Measurements from ENCODE around the gene IGFBPL1. TPM values are rescaled to one million over a fixed set of nuclear protein-coding genes. Genes with fewer than 3 reads are reported as not detected.

The IGFBPL1 gene
- total RNA-seq, 4 donors from 2014 or later = not detected

- H3K4me3 ChIP-seq (ENCODE audit: low read depth, poor library complexity, severe bottlenecking) = no peak overlapping the region
- WGBS, 2 donors = 70 to 82% methylated on average over 3 of the region's 3 CpGs
- intact Hi-C loops (cut with DNase I; ENCODE audit: low total_unique reads) = no loop called here
- DNase-seq (ENCODE audit: low spot score in 2 of 2) = peak in 1 of 2 donors; percentile 36
- TF ChIP-seq POLR2A (IDR thresholded peaks at IDR 0.05) = no peak
- TF ChIP-seq, protein P1, sequence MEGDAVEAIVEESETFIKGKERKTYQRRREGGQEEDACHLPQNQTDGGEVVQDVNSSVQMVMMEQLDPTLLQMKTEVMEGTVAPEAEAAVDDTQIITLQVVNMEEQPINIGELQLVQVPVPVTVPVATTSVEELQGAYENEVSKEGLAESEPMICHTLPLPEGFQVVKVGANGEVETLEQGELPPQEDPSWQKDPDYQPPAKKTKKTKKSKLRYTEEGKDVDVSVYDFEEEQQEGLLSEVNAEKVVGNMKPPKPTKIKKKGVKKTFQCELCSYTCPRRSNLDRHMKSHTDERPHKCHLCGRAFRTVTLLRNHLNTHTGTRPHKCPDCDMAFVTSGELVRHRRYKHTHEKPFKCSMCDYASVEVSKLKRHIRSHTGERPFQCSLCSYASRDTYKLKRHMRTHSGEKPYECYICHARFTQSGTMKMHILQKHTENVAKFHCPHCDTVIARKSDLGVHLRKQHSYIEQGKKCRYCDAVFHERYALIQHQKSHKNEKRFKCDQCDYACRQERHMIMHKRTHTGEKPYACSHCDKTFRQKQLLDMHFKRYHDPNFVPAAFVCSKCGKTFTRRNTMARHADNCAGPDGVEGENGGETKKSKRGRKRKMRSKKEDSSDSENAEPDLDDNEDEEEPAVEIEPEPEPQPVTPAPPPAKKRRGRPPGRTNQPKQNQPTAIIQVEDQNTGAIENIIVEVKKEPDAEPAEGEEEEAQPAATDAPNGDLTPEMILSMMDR (IDR thresholded peaks at IDR 0.05) = no peak
These were observed 16.3 kb upstream of the IGFBPL1 start for GRCh38 chr9:38440516-38440915.

DNA sequence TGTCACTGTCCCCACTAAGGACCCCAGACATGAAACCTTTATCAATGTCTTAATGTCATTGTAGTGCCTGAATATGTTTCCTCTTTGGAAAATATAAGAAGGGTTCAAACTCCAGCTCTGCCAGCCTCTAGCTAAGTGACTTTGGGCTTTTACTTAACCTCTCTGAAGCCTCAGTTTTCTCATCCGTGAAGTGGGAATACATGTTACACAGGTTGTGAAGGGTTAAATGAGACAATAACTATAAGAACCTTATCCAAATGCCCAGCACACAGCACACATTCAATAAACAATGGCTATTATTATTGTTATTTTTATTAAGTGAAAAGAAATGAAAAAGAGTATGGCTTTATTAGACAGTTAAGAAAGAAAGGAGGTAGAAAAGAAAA, 15.7 kb upstream of the IGFBPL1 start:
- DNase-seq (ENCODE audit: low spot score in 2 of 2) = no peak
- 97 to 98% methylated on average over 1 of the region's 1 CpG for WGBS, 2 donors
- intact Hi-C loops (cut with DNase I; ENCODE audit: low total_unique reads) = no loop called here

DNA sequence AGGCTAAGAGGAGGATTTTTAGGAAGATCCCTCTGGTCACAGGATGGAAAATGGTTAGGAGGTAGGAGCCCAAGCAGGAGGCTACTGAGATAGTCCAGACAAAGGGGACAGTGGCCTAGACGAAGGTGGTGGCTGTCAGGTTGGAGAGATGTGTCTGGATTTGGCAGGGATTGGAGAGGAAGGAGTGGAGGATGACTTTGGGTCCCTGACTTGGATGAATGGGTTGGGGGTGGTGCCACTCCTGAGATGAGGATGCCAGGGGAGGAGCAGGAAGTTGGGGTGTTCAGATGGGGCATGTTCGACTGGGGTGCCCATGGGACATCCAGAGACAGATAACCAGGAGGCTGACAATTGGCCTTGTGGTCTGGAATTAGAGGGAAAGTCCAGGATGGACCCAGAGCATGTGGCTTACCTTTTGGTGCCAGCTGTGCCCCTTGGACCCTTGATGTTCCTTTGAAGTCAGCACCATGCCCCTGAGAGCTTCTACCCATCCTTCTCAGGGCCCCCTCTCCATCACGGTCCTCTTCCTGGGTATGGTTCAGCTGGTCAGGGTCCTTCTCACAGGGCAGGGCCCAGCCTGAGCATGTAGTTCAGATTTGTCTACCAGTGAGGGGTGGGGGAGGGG, 15.1 kb upstream of the IGFBPL1 start:
- no peak overlapping the region for H3K4me3 ChIP-seq (ENCODE audit: low read depth, poor library complexity, severe bottlenecking)
- intact Hi-C loops (cut with DNase I; ENCODE audit: low total_unique reads) = no loop called here
- DNase-seq (ENCODE audit: low spot score in 2 of 2) = peak in 1 of 2 donors; percentile 50
- 63 to 79% methylated on average over 3 of the region's 3 CpGs for WGBS, 2 donors
- TF ChIP-seq POLR2A (IDR thresholded peaks at IDR 0.05) = no peak
- TF ChIP-seq, protein P1 (IDR thresholded peaks at IDR 0.05) = no peak

More for the DNA sequence above, 15.7 kb upstream of the IGFBPL1 start:
- no peak overlapping the region for H3K4me3 ChIP-seq (ENCODE audit: low read depth, poor library complexity, severe bottlenecking)
- no peak for TF ChIP-seq POLR2A (IDR thresholded peaks at IDR 0.05)
- TF ChIP-seq, protein P1 (IDR thresholded peaks at IDR 0.05) = no peak

DNA sequence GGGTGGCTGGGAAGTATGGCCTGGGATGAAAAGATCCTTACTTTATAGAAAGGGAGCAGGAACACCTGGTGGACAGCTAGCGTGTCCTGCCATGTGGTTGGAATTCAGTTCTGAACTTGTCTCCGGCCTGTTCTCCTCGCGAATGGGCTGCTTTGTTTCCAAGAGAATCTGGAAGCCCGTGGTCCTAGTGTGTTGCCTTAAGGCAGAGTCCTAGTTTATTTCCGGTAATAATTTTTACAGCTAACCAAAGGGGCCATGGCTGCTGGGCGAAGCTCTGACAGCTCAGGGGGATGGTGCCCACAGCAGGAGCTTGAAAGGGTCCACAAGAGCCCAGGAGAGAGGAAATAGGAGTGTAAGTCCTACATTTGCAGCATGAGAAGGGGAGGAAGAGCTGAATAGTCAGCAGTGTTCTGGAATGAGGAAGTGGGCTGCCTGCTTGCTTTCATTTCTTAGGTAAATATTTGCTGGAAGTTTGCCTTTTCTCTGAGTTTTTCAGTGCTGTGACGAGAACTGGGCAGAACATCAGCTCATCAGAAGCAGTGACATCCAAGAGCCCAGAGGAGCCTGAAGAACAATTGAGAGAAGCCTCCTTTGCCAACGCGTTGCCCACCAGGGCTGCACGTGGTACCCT, 13.1 kb upstream of the IGFBPL1 start:
- intact Hi-C loops (cut with DNase I; ENCODE audit: low total_unique reads) = no loop called here
- DNase-seq (ENCODE audit: low spot score in 2 of 2) = peak in 1 of 2 donors; percentile 69
- TF ChIP-seq POLR2A (IDR thresholded peaks at IDR 0.05) = no peak
- WGBS, 2 donors = 71 to 72% methylated on average over 11 of the region's 11 CpGs
- H3K4me3 ChIP-seq (ENCODE audit: low read depth, poor library complexity, severe bottlenecking) = no peak overlapping the region

- no peak for TF ChIP-seq POLR2A (IDR thresholded peaks at IDR 0.05)
- TF ChIP-seq, protein P1 (IDR thresholded peaks at IDR 0.05) = no peak
- WGBS, 2 donors = 97% methylated on average over 2 of the region's 2 CpGs
- DNase-seq (ENCODE audit: low spot score in 2 of 2) = no peak
- H3K4me3 ChIP-seq (ENCODE audit: low read depth, poor library complexity, severe bottlenecking) = no peak overlapping the region
- intact Hi-C loops (cut with DNase I; ENCODE audit: low total_unique reads) = no loop called here
These were observed 12.5 kb upstream of the IGFBPL1 start for GRCh38 chr9:38436708-38437107.

DNA sequence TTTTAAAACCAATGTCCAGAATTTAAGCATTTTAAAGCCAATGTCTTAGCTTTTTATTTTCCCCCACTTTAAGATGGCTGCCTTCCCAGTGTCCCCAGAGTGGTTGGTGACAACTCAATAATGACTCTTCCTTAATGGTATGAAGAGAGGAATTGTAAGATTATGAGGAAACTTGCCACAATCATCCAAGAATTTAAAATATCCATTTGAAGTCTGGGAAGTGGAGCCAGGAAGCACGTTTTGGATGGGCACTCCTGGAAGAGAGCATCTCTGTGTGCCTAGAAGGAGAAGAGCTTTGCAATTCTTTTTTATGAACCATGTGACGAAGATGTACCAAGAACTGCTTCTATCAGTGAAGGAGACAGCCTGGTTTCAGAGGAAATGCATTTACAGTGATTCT, 11.3 kb upstream of the IGFBPL1 start:
- WGBS, 2 donors = 55 to 56% methylated on average over 2 of the region's 2 CpGs
- TF ChIP-seq, protein P1 (IDR thresholded peaks at IDR 0.05) = no peak
- no peak for TF ChIP-seq POLR2A (IDR thresholded peaks at IDR 0.05)
- intact Hi-C loops (cut with DNase I; ENCODE audit: low total_unique reads) = no loop called here

More for the DNA sequence above, 11.3 kb upstream of the IGFBPL1 start:
- DNase-seq (ENCODE audit: low spot score in 2 of 2) = no peak
- no peak overlapping the region for H3K4me3 ChIP-seq (ENCODE audit: low read depth, poor library complexity, severe bottlenecking)
